ENCODE measurements around the gene ACAA1.
A peak's percentile ranks its signal among the peaks of the same experiment; 100 is the strongest.

Gene ACAA1

GRCh38 chr3:38117748-38118420 lies 19.0 kb downstream of the ACAA1 start:
- DNase-seq = peak; percentile 73

GRCh38 chr3:38117163-38117716 lies 19.7 kb downstream of the ACAA1 start:
- DNase-seq = no peak

GRCh38 chr3:38116471-38117162 lies 20.3 kb downstream of the ACAA1 start:
- DNase-seq = no peak

GRCh38 chr3:38115645-38116427 lies 21.1 kb downstream of the ACAA1 start:
- DNase-seq = no peak

GRCh38 chr3:38114875-38115644 lies 21.9 kb downstream of the ACAA1 start:
- no peak for DNase-seq

- DNase-seq = no peak
Measured at GRCh38 chr3:38114052-38114874, 22.7 kb downstream of the ACAA1 start.

GRCh38 chr3:38112378-38112761 lies 24.6 kb downstream of the ACAA1 start:
- DNase-seq = no peak

- DNase-seq = no peak
Measured at GRCh38 chr3:38111696-38112377, 25.1 kb downstream of the ACAA1 start.

GRCh38 chr3:38111201-38111600 lies 25.7 kb downstream of the ACAA1 start:
- no peak for DNase-seq

GRCh38 chr3:38110314-38111050 lies 26.4 kb downstream of the ACAA1 start:
- no peak for DNase-seq

- no peak for DNase-seq
Measured at GRCh38 chr3:38109580-38110313, 27.2 kb downstream of the ACAA1 start.

- no peak for DNase-seq
Measured at GRCh38 chr3:38108649-38109579, 28.0 kb downstream of the ACAA1 start.

GRCh38 chr3:38107911-38108648 lies 28.8 kb downstream of the ACAA1 start:
- no peak for DNase-seq

- no peak for DNase-seq
Measured at GRCh38 chr3:38105525-38105924, 31.4 kb downstream of the ACAA1 start.

- no peak for DNase-seq
Measured at GRCh38 chr3:38102444-38102814, 34.5 kb downstream of the ACAA1 start.

- DNase-seq = no peak
Measured at GRCh38 chr3:38101811-38102443, 35.0 kb downstream of the ACAA1 start.

GRCh38 chr3:38100498-38100897 lies 36.4 kb downstream of the ACAA1 start:
- DNase-seq = no peak
